GM20431 (cell line): ENCODE data around the gene ETV2.

Experiments
- in situ Hi-C: fragments of 300-500 bp; cut with MseI, MboI; formaldehyde crosslinking; loops from one replicate; pipeline ENCODE4 v1.15.0; 2020; ENCODE audit warnings: low sequenced_read_pairs; ENCODE audit not compliant: unreplicated experiment

ETV2 gene

GRCh38 chr19:35623327-35624010, 18.1 kb upstream of the ETV2 start:
- in situ Hi-C loops, result no loop called here

- in situ Hi-C loops, result no loop called here
Observed at GRCh38 chr19:35628264-35628564, 13.3 kb upstream of the ETV2 start.

- in situ Hi-C loops, result no loop called here
Observed at GRCh38 chr19:35628565-35629331, 12.8 kb upstream of the ETV2 start, which contains the start of gene RBM42. Gene RBM42, plus strand, starts transcription at chr19:35629036. Its CDS starts 118 bp downstream, at chr19:35629154.

- in situ Hi-C loops, result no loop called here
Observed at GRCh38 chr19:35629332-35629633, 12.3 kb upstream of the ETV2 start.

- in situ Hi-C loops, result no loop called here
Observed at GRCh38 chr19:35633727-35634440, 7.7 kb upstream of the ETV2 start.

- in situ Hi-C loops, result no loop called here
Observed at GRCh38 chr19:35636651-35637050, 4.9 kb upstream of the ETV2 start.

GRCh38 chr19:35637165-35637564, 4.4 kb upstream of the ETV2 start:
- in situ Hi-C loops, result no loop called here

GRCh38 chr19:35639321-35639639, 2.3 kb upstream of the ETV2 start:
- in situ Hi-C loops, result no loop called here

GRCh38 chr19:35639863-35640262, 1.7 kb upstream of the ETV2 start:
- in situ Hi-C loops, result no loop called here

GRCh38 chr19:35642312-35642711, 767 bp downstream of the ETV2 start:
- in situ Hi-C loops, result no loop called here

GRCh38 chr19:35642798-35643254, 1.3 kb downstream of the ETV2 start:
- in situ Hi-C loops, result no loop called here

- in situ Hi-C loops, result no loop called here
Observed at GRCh38 chr19:35643255-35644205, 2.0 kb downstream of the ETV2 start.

GRCh38 chr19:35644206-35644986, 2.9 kb downstream of the ETV2 start:
- in situ Hi-C loops, result no loop called here

GRCh38 chr19:35644987-35645679, 3.6 kb downstream of the ETV2 start:
- in situ Hi-C loops, result no loop called here

- in situ Hi-C loops, result no loop called here
Observed at GRCh38 chr19:35645680-35646511, 4.4 kb downstream of the ETV2 start.

- in situ Hi-C loops, result no loop called here
Observed at GRCh38 chr19:35648017-35648961, 6.7 kb downstream of the ETV2 start, which contains the start of gene COX6B1. Gene COX6B1, plus strand, starts transcription at chr19:35648323. Its CDS starts 2,921 bp downstream, at chr19:35651244.

GRCh38 chr19:35650581-35650980, 9.0 kb downstream of the ETV2 start:
- in situ Hi-C loops, result no loop called here
